Neural cell (in vitro differentiated cells): ENCODE data around the gene EPB41L2. TPM values are rescaled to one million over a fixed set of nuclear protein-coding genes. Genes with fewer than 3 reads are reported as not detected.

Experiments used
- H2AFZ ChIP-seq: fragments of 200-600, 300-800 bp; sonication (generic), shearing (Covaris generic); 2 replicates; pipeline ENCODE4 v1.6.0; 2014; ENCODE audit warnings: low read depth, mild to moderate bottlenecking, antibody characterized with exemption, low read length, moderate library complexity
- H3F3A ChIP-seq: fragments of 200-600 bp; shearing (Covaris generic); 2 replicates; pipeline ENCODE4 v1.6.1; 2016; ENCODE audit warnings: mild to moderate bottlenecking, moderate library complexity, mixed read lengths, antibody characterized with exemption, low read length; ENCODE audit not compliant: insufficient read depth, poor library complexity, severe bottlenecking
- H3K27ac ChIP-seq: fragments of 200-600, 300-800 bp; sonication (generic), shearing (Covaris generic); 2 replicates; pipeline ENCODE4 v1.5.1; 2014; ENCODE audit warnings: mild to moderate bottlenecking, low read length, moderate library complexity
- H3K27me3 ChIP-seq: fragments of 300-800, 200-600 bp; sonication (generic), shearing (Covaris generic); 2 replicates; pipeline ENCODE4 v1.6.0; 2014; ENCODE audit warnings: mild to moderate bottlenecking, low read depth, low read length, moderate library complexity; ENCODE audit not compliant: insufficient read depth
- H3K36me3 ChIP-seq: fragments of 300-800, 200-600 bp; sonication (generic), shearing (Covaris generic); 2 replicates; pipeline ENCODE4 v1.5.1; 2014; ENCODE audit warnings: mild to moderate bottlenecking, antibody characterized with exemption, low read length, moderate library complexity; ENCODE audit not compliant: insufficient read depth
- H3K4me2 ChIP-seq: fragments of 300-800, 200-600 bp; sonication (generic), shearing (Covaris generic); 2 replicates; pipeline ENCODE4 v1.6.0; 2014; ENCODE audit warnings: mild to moderate bottlenecking, low read length
- H3K4me3 ChIP-seq: fragments of 300-800, 200-600 bp; sonication (generic), shearing (Covaris generic); 2 replicates; pipeline ENCODE4 v1.5.1; 2014; ENCODE audit warnings: mild to moderate bottlenecking, low read length, moderate library complexity
- H3K79me2 ChIP-seq: fragments of 200-600 bp; shearing (Covaris generic); replicated peaks from 2 replicates; pipeline ENCODE4 v1.6.0; 2014; ENCODE audit warnings: mild to moderate bottlenecking, low read length, moderate library complexity; ENCODE audit not compliant: insufficient read depth
- H3K9ac ChIP-seq: fragments of 300-800, 200-600 bp; sonication (generic), shearing (Covaris generic); 2 replicates; pipeline ENCODE4 v1.6.1; 2016; ENCODE audit warnings: mild to moderate bottlenecking, low read length, mixed read lengths
- H3K9me2 ChIP-seq: fragments of 200-600 bp; shearing (Covaris generic); 2 replicates; pipeline ENCODE4 v1.6.1; 2016; ENCODE audit warnings: mild to moderate bottlenecking, low read length, mixed read lengths; ENCODE audit not compliant: insufficient read depth
- H3K9me3 ChIP-seq: fragments of 200-600, 300-800 bp; sonication (generic), shearing (Covaris generic); 2 replicates; pipeline ENCODE4 v1.6.1; 2016; ENCODE audit warnings: mild to moderate bottlenecking, mixed run types, low read length, moderate library complexity, mixed read lengths
- H4K20me1 ChIP-seq: fragments of 200-600 bp; shearing (Covaris generic); 2 replicates; pipeline ENCODE4 v1.6.1; 2016; ENCODE audit warnings: mild to moderate bottlenecking, mixed run types; ENCODE audit not compliant: insufficient read depth
- EP300 ChIP-seq: fragments of 450-650 bp; conservative IDR thresholded peaks from 2 replicates; pipeline ENCODE4 v1.6.1; 2014; ENCODE audit warnings: antibody characterized with exemption, mild to moderate bottlenecking, moderate library complexity; ENCODE audit not compliant: poor library complexity, severe bottlenecking
- EZH2 ChIP-seq: fragments of 200-600, 300-800 bp; shearing (Covaris generic), sonication (generic); IDR thresholded peaks from 2 replicates; pipeline ENCODE4 v1.6.1; 2014; ENCODE audit warnings: antibody characterized with exemption, low read length, borderline replicate concordance, mild to moderate bottlenecking; ENCODE audit not compliant: insufficient read depth, poor library complexity, severe bottlenecking
- MXI1 ChIP-seq: fragments of 450-650 bp; conservative IDR thresholded peaks from 2 replicates; pipeline ENCODE4 v1.6.1; 2014; ENCODE audit warnings: antibody characterized with exemption, mild to moderate bottlenecking; ENCODE audit not compliant: poor library complexity, severe bottlenecking
- POLR2AphosphoS5 ChIP-seq: IDR thresholded peaks from 2 replicates; pipeline ENCODE4 v1.6.1; 2012
- RAD21 ChIP-seq: fragments of 450-650 bp; conservative IDR thresholded peaks from 2 replicates; pipeline ENCODE4 v1.6.1; 2014; ENCODE audit warnings: antibody characterized with exemption, mild to moderate bottlenecking, moderate library complexity
- REST ChIP-seq: IDR thresholded peaks from 2 replicates; pipeline ENCODE4 v1.6.1; 2012; ENCODE audit warnings: borderline replicate concordance
- SMC3 ChIP-seq: fragments of 450-650 bp; conservative IDR thresholded peaks from 2 replicates; pipeline ENCODE4 v1.6.1; 2014; ENCODE audit warnings: antibody characterized with exemption, mild to moderate bottlenecking, moderate library complexity; ENCODE audit not compliant: poor library complexity
- TAF1 ChIP-seq: IDR thresholded peaks from 2 replicates; pipeline ENCODE4 v1.6.1; 2012; ENCODE audit warnings: low read depth
- polyA plus RNA-seq: library from polyadenylated mRNA; depleted of rRNA; stranded (reverse); fragments of >200 nt; gene quantifications from 2 replicates; pipeline ENCODE4 v1.2.3, GENCODE V29; 2014
- TF ChIP-seq, protein P1 (sequence below): fragments of 450-650 bp; IDR thresholded peaks from 2 replicates; pipeline ENCODE4 v1.5.1; 2014; ENCODE audit warnings: antibody characterized with exemption, mild to moderate bottlenecking, moderate library complexity; ENCODE audit not compliant: poor library complexity, severe bottlenecking

EPB41L2 gene
- polyA plus RNA-seq, 1 donor from 2014 or later = 13.5 TPM

DNA sequence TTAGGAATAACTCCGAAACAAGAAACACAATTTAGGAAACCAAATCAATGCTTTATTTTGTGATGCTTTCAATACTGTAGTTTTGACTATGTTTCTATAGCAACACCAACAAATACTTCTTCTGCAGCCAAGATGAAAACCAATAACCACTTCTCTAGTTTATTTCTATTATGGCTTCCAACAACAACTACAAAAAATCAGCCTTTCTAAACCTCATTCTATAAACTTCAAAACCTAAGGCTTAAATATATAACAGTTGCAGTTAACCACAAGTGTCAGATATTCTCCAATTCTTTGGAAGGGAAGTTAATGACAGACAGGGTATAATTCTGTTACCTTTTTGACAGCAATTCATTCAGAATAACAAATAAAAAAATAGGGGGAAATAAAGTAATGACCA lies 80.9 kb downstream of the EPB41L2 start:
- H3K9me3 ChIP-seq = no peaks in the 10 kb centered on the region
- H3F3A ChIP-seq = no peaks in the 10 kb centered on the region
- no peaks in the 10 kb centered on the region for H3K27me3 ChIP-seq
- H3K36me3 ChIP-seq = no peaks in the 10 kb centered on the region
- no peaks in the 10 kb centered on the region for H3K9me2 ChIP-seq
- no peak overlapping the region for H2AFZ ChIP-seq
- H3K4me2 ChIP-seq = no peak overlapping the region
- no peak overlapping the region for H3K27ac ChIP-seq
- no peaks in the 10 kb centered on the region for H3K79me2 ChIP-seq
- H3K4me3 ChIP-seq = no peak overlapping the region
- H3K9ac ChIP-seq = no peak overlapping the region
- no peaks in the 10 kb centered on the region for H4K20me1 ChIP-seq
- TF ChIP-seq EZH2 (no peak), REST (no peak), SMC3 (no peak), MXI1 (no peak), POLR2AphosphoS5 (no peak), EP300 (no peak), RAD21 (no peak)
- TF ChIP-seq, protein P1, sequence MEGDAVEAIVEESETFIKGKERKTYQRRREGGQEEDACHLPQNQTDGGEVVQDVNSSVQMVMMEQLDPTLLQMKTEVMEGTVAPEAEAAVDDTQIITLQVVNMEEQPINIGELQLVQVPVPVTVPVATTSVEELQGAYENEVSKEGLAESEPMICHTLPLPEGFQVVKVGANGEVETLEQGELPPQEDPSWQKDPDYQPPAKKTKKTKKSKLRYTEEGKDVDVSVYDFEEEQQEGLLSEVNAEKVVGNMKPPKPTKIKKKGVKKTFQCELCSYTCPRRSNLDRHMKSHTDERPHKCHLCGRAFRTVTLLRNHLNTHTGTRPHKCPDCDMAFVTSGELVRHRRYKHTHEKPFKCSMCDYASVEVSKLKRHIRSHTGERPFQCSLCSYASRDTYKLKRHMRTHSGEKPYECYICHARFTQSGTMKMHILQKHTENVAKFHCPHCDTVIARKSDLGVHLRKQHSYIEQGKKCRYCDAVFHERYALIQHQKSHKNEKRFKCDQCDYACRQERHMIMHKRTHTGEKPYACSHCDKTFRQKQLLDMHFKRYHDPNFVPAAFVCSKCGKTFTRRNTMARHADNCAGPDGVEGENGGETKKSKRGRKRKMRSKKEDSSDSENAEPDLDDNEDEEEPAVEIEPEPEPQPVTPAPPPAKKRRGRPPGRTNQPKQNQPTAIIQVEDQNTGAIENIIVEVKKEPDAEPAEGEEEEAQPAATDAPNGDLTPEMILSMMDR = no peak

- no peaks in the 10 kb centered on the region for H3K79me2 ChIP-seq
- H3K36me3 ChIP-seq = no peaks in the 10 kb centered on the region
- H3K27ac ChIP-seq = no peak overlapping the region
- no peaks in the 10 kb centered on the region for H3K9me2 ChIP-seq
- H3K4me3 ChIP-seq = no peak overlapping the region
- no peaks in the 10 kb centered on the region for H4K20me1 ChIP-seq
- no peak overlapping the region for H3K9ac ChIP-seq
- H3K27me3 ChIP-seq = no peaks in the 10 kb centered on the region
- H3F3A ChIP-seq = no peaks in the 10 kb centered on the region
- TF ChIP-seq MXI1 = no peak
- TF ChIP-seq EP300 = no peak
- TF ChIP-seq REST = no peak
- TF ChIP-seq RAD21 = no peak
- no peak for TF ChIP-seq TAF1
- no peak for TF ChIP-seq EZH2
- TF ChIP-seq SMC3 = no peak
- TF ChIP-seq POLR2AphosphoS5 = no peak
- TF ChIP-seq, protein P1 = no peak
- no peaks in the 10 kb centered on the region for H3K9me3 ChIP-seq
- H2AFZ ChIP-seq = no peak overlapping the region
- H3K4me2 ChIP-seq = no peak overlapping the region
Observed at GRCh38 chr6:130981409-130981808, 81.6 kb downstream of the EPB41L2 start.
